Pancreas (tissue), 10 donors: ENCODE results near the gene POLR1B. TPM values are rescaled to one million over a fixed set of nuclear protein-coding genes. Genes with fewer than 3 reads are reported as not detected.
"Not testable (repeated sequence)": the region's sequence is repeated elsewhere in the genome, so short reads cannot be mapped to it uniquely, and the experiment has no call there.

Experiments
- ATAC-seq, 4 donors: fragments of 200-7000 bp; cut with Tn5 transposase; one replicate each; pipeline versions ENCODE4 v1.8.0 to v1.9.1; 2020; ENCODE audit warnings: mild to moderate bottlenecking in 4 of 4, moderate library complexity in 4 of 4
- DNase-seq, 6 donors: peaks; one replicate each; pipeline ENCODE4 v3.0.0-alpha.2; 2020
- FAIRE-seq: peaks from 2 replicates; lab custom pipeline; 2012; peaks lifted over from hg19 to GRCh38; lab: Jason Lieb, UNC
- H3K27ac ChIP-seq, 4 donors: fragments of 200-600 bp; sonication (generic); 1 replicate in 3 of 4; 2 replicates in 1 of 4; pipeline versions ENCODE4 v1.5.0 to v1.8.0; 2020
- H3K27me3 ChIP-seq, 4 donors: fragments of 200-600 bp; one replicate each; pipeline ENCODE4 v1.8.0; 2021
- H3K36me3 ChIP-seq, 3 donors: fragments of 200-600 bp; sonication (generic) in 1 of 3; one replicate each; pipeline versions ENCODE4 v1.5.0 to v1.8.0; 2020 to 2021
- H3K4me1 ChIP-seq, 3 donors: fragments of 200-600 bp; one replicate each; pipeline ENCODE4 v1.8.0; 2021
- H3K4me3 ChIP-seq, 4 donors: fragments of 200-600 bp; sonication (generic) in 2 of 4; one replicate each; pipeline versions ENCODE4 v1.5.0 to v1.8.0; 2020 to 2021
- H3K9me3 ChIP-seq, 4 donors: fragments of 200-600 bp; one replicate each; pipeline ENCODE4 v1.8.0; 2021
- WGBS, 2 donors: extraction: QIAGEN DNeasy Blood & Tissue Kit; methylation state at CpG; one replicate each; pipeline ENCODE4 v1.1.7; 2013; 5-methylcytosine and 5-hydroxymethylcytosine counted together
- intact Hi-C, 3 donors: fragments of 100-400 bp; cut with DNase I; formaldehyde crosslinking; loops; one replicate each; pipeline versions ENCODE4 v1.11.1 to v1.14.2; 2022
- polyA plus RNA-seq, 2 donors: library from polyadenylated mRNA; stranded (reverse); fragments of 200-250 nt; gene quantifications; one replicate each; pipeline ENCODE4 v1.2.3, GENCODE V29; 2013
- total RNA-seq, 6 donors: library from RNA; stranded (reverse); fragmentation: NEBNext Ultra II Directional in 4 of 6; extraction: Animal tissue kit (Norgen Biotek cat#: 25700) in 4 of 6; gene quantifications; one replicate each; pipeline versions ENCODE4 v1.2.1 to v1.2.4, GENCODE V29; 2021 to 2023
- TF ChIP-seq, protein P1 (sequence below), 4 donors: fragments of 200-600 bp; sonication (generic) in 3 of 4; IDR thresholded peaks; one replicate each; pipeline versions ENCODE4 v1.5.0 to v1.8.0; 2021; ENCODE audit warnings: antibody characterized with exemption in 4 of 4
- donor health status: healthy with polysubstance abuse.
- donor health status: DM: no; HTN: no; CAD: no; lungs with moderate emphysema.
- donor health status: DM: no; HTN: no; CAD: no.
- donor health status: control.
- donor health status: control.
- donor health status: Bipolar disorder and iron deficiency.
- donor health status: DM: yes; HTN: yes; CAD: no.
- donor health status: DM: no; HTN: no; CAD: no.
- donor health status: DM: no; HTN: no; CAD: no.
- donor health status: DM: yes; HTN: yes; CAD: no.

The POLR1B gene
- total and polyA plus RNA-seq, 8 donors: 5.5 to 16.9 (median 11.2) TPM

DNA sequence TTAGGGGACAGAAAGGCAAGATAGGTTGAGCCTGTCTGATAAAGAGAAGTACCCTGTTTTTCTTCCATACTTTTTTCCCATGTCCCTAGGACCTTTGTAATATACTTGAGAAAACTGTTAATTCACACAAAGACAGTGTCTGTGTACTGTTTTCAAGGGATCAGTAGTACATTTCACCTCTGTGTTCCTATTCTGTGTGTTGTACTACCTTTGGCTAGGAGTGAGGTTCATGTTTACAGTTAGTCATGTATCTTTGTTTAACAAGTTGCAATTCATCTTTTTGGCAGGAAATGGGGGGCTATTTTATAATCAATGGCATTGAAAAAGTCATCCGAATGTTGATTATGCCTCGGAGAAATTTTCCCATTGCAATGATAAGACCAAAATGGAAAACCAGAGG, 6.7 kb downstream of the POLR1B start:
- ATAC-seq: no peak
- Histone ChIP-seq H3K27me3 (no peaks in the 10 kb centered on the region), H3K9me3 (no peaks in the 10 kb centered on the region), H3K27ac (no peak overlapping the region), H3K36me3 (peaks cover 4 to 41% (median 19%) of the 10 kb centered on the region in 3 donors), H3K4me1 (peaks cover 0 to 8% (median 0%) of the 10 kb centered on the region in 3 donors), H3K4me3 (no peak overlapping the region)
- DNase-seq: no peak
- no peak for FAIRE-seq
- TF ChIP-seq, protein P1, sequence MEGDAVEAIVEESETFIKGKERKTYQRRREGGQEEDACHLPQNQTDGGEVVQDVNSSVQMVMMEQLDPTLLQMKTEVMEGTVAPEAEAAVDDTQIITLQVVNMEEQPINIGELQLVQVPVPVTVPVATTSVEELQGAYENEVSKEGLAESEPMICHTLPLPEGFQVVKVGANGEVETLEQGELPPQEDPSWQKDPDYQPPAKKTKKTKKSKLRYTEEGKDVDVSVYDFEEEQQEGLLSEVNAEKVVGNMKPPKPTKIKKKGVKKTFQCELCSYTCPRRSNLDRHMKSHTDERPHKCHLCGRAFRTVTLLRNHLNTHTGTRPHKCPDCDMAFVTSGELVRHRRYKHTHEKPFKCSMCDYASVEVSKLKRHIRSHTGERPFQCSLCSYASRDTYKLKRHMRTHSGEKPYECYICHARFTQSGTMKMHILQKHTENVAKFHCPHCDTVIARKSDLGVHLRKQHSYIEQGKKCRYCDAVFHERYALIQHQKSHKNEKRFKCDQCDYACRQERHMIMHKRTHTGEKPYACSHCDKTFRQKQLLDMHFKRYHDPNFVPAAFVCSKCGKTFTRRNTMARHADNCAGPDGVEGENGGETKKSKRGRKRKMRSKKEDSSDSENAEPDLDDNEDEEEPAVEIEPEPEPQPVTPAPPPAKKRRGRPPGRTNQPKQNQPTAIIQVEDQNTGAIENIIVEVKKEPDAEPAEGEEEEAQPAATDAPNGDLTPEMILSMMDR (IDR thresholded peaks at IDR 0.05): no peak
- WGBS, 2 donors: 53 to 54% methylated on average over 2 of the region's 2 CpGs
- intact Hi-C loops: no loop called here

DNA sequence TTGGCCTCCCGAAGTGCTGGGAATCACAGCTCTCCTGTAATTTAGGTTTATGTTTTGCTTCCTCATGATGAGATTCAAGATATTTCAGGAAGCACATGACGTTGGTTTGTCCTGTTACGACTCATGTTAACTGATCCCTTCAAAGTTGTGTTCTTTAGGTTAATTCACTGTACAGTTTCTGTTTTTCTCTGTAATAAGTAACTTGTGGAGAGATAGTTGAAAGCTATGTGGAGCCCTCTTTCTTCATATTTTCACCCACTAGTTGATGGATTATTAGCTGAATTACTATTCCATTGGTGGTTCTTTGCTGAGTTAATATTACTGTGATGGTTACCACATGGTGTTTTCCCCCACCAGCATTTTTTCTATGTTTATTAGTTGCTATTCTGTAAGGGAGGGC, 23.8 kb downstream of the POLR1B start:
- H3K27ac ChIP-seq: no peak overlapping the region
- H3K27me3 ChIP-seq: no peaks in the 10 kb centered on the region
- WGBS, 2 donors: 86 to 92% methylated on average over 3 of the region's 3 CpGs
- no peak for ATAC-seq
- H3K4me1 ChIP-seq: no peaks in the 10 kb centered on the region
- no peak overlapping the region for H3K4me3 ChIP-seq
- intact Hi-C loops: no loop called here
- TF ChIP-seq, protein P1 (IDR thresholded peaks at IDR 0.05): no peak
- H3K36me3 ChIP-seq: peaks cover 0 to 49% (median 17%) of the 10 kb centered on the region in 3 donors
- no peak for FAIRE-seq
- H3K9me3 ChIP-seq: no peaks in the 10 kb centered on the region
- no peak for DNase-seq

DNA sequence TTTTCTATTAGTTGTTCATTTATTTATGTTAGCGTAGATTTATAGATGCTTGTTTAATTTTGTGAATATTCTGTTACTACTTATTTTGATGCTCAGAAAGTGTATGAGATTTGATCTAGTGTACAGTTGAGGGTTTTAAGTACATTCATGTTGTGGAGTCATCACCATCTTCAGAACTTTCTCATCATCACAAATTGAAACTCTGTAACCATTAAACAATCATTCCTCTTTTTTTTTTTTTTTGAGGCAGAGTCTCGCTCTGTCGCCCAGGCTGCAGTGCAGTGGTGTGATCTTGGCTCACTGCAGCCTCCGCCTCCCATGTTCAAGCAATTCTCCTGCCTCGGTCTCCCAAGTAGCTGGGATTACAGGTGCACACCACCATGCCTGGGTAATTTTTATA, 24.2 kb downstream of the POLR1B start:
- peaks cover 0 to 52% (median 15%) of the 10 kb centered on the region in 3 donors for H3K36me3 ChIP-seq
- intact Hi-C loops, FAIRE-seq: not testable (repeated sequence)

DNA sequence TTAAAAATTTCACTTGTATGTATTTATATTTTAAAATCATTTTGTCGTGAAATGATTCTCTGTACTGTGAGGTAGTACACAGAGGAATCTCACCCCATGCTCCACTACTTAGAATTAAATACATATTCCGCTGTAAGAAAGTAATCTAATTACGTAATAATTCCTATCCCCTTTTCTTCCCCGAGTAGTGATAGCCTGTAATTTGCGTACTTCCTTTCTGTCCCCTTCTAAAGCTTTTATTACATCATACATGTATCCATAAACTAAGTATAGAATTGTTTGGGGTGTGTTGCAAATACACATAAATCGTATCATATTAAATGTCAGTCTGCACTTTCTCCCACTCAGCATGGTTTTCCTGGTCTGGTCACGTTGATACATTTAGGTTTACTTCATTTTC, 29.7 kb downstream of the POLR1B start:
- Histone ChIP-seq H3K9me3 (no peaks in the 10 kb centered on the region), H3K27ac (no peak overlapping the region), H3K36me3 (peaks cover 0 to 82% (median 28%) of the 10 kb centered on the region in 3 donors), H3K4me1 (no peaks in the 10 kb centered on the region), H3K27me3 (no peaks in the 10 kb centered on the region), H3K4me3 (no peak overlapping the region)
- whole genome bisulfite sequencing, 2 donors: 80 to 86% methylated on average over 7 of the region's 7 CpGs
- ATAC-seq (no peak), DNase-seq (no peak), FAIRE-seq (no peak)
- TF ChIP-seq, protein P1 (IDR thresholded peaks at IDR 0.05): no peak
- intact Hi-C loops: no loop called here

More for the DNA sequence above, 24.2 kb downstream of the POLR1B start:
- H3K4me1 ChIP-seq, H3K9me3 ChIP-seq, H3K4me3 ChIP-seq, ATAC-seq, H3K27ac ChIP-seq, H3K27me3 ChIP-seq, DNase-seq: not testable (repeated sequence)
- WGBS, 2 donors: 96 to 99% methylated on average over 5 of the region's 5 CpGs

DNA sequence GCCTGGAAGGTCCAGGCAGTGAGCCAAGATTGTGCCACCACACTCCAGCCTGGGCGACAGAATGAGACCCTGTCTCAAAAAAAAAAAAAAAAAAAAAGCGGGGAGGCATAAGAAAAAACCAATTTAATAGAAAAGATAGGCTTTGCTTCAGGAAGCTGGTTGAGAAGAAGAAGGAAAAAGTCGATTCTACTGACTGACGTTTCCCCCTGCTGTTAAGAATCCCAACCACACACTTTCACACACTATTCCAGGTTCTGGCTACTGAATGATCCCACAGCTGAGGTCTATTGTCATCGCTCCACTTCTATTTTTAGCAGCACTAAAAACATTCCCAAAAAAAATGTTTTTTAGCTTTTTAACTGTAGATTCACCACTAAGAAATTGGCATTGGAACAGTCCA, 35.5 kb downstream of the POLR1B start:
- 31 to 52% methylated on average over 4 to 5 of the region's 5 CpGs for WGBS, 2 donors
- TF ChIP-seq, protein P1 (IDR thresholded peaks at IDR 0.05): no peak
- intact Hi-C loops: no loop called here

More for the DNA sequence above, 35.5 kb downstream of the POLR1B start:
- Histone ChIP-seq H3K27ac (no peak overlapping the region), H3K4me3 (no peak overlapping the region), H3K4me1 (peaks cover 4 to 9% (median 5%) of the 10 kb centered on the region in 3 donors), H3K36me3 (peaks cover 0 to 31% (median 19%) of the 10 kb centered on the region in 3 donors), H3K9me3 (no peaks in the 10 kb centered on the region), H3K27me3 (no peaks in the 10 kb centered on the region)
- DNase-seq: no peak
- FAIRE-seq: no peak
- no peak for ATAC-seq
